Stimulated activated CD8-positive, alpha-beta memory T cell treated with anti-CD3 and anti-CD28 coated beads, Interleukin-15, amount 100 ng/mL, for 4 hours (primary cell): ENCODE results near the gene CADPS.

Experiments
- DNase-seq, 2 donors: peaks; one replicate each; pipeline ENCODE4 v3.0.0-alpha.2; 2020; ENCODE audit warnings: low read depth in 2 of 2

CADPS gene

GRCh38 chr3:62873761-62874710, 1.2 kb downstream of the CADPS start:
- DNase-seq = no peak

- no peak for DNase-seq
These were observed 1.8 kb downstream of the CADPS start for GRCh38 chr3:62873451-62873760.

GRCh38 chr3:62872318-62872717, 2.9 kb downstream of the CADPS start:
- DNase-seq = no peak

- DNase-seq = no peak
These were observed 4.9 kb downstream of the CADPS start for GRCh38 chr3:62870321-62870720.

GRCh38 chr3:62863648-62864047, 11.6 kb downstream of the CADPS start:
- DNase-seq = no peak

- DNase-seq = no peak
These were observed 15.9 kb downstream of the CADPS start for GRCh38 chr3:62859203-62859791.

GRCh38 chr3:62845996-62846395, 29.2 kb downstream of the CADPS start:
- DNase-seq = no peak

- DNase-seq = no peak
These were observed 31.7 kb downstream of the CADPS start for GRCh38 chr3:62843508-62843907.

- DNase-seq = no peak
These were observed 35.5 kb downstream of the CADPS start for GRCh38 chr3:62839748-62840147.

- no peak for DNase-seq
These were observed 38.0 kb downstream of the CADPS start for GRCh38 chr3:62837145-62837787.

GRCh38 chr3:62835554-62836236, 39.5 kb downstream of the CADPS start:
- DNase-seq = no peak

- DNase-seq = no peak
These were observed 41.7 kb downstream of the CADPS start for GRCh38 chr3:62833538-62833937.

- DNase-seq = no peak
These were observed 42.7 kb downstream of the CADPS start for GRCh38 chr3:62832553-62832952.

- DNase-seq = no peak
These were observed 44.4 kb downstream of the CADPS start for GRCh38 chr3:62830727-62831322.

- DNase-seq = no peak
These were observed 47.7 kb downstream of the CADPS start for GRCh38 chr3:62827550-62827949.

GRCh38 chr3:62824965-62825592, 50.1 kb downstream of the CADPS start:
- no peak for DNase-seq

- DNase-seq = no peak
These were observed 51.7 kb downstream of the CADPS start for GRCh38 chr3:62823461-62824050.

GRCh38 chr3:62822905-62823304, 52.3 kb downstream of the CADPS start:
- DNase-seq = no peak

- no peak for DNase-seq
These were observed 56.9 kb downstream of the CADPS start for GRCh38 chr3:62818347-62818746.

- no peak for DNase-seq
These were observed 57.5 kb downstream of the CADPS start for GRCh38 chr3:62817678-62818077.

- DNase-seq = no peak
These were observed 59.2 kb downstream of the CADPS start for GRCh38 chr3:62815981-62816380.
